ENCODE results near the gene TSPAN3. TPM values are rescaled to one million over a fixed set of nuclear protein-coding genes. Genes with fewer than 3 reads are reported as not detected.

The TSPAN3 gene
- total and polyA plus RNA-seq, 10 of the 15 experiments (the other 5 are each of a cell fraction or from before 2014, with no cell fraction given): 18.9 to 114 (median 57.2) TPM

- ATAC-seq (no peak), DNase-seq (ENCODE audit: low read depth, low spot score) (no peak), FAIRE-seq (no peak)
- Histone ChIP-seq H4K20me1 (ENCODE audit: control insufficient read depth, insufficient read depth) (no peaks in the 10 kb centered on the region), H3K36me3 (ENCODE audit: control insufficient read depth in 2 of 2, insufficient read depth in 2 of 2, low read length in 1 of 2) (no peaks in the 10 kb centered on the region), H3K27ac (ENCODE audit: control insufficient read depth, insufficient read depth) (no peak overlapping the region), H3K27me3 (replicated peaks in 1 of 2; ENCODE audit: control insufficient read depth in 2 of 2, insufficient read depth in 2 of 2, low read length in 1 of 2) (no peaks in the 10 kb centered on the region), H3K79me2 (ENCODE audit: control insufficient read depth, insufficient read depth, low read length) (peaks cover 3% of the 10 kb centered on the region; the same call in 1 of the 2 replicates), H3K4me1 (ENCODE audit: control insufficient read depth, insufficient read depth, low read length) (peaks cover 44% of the 10 kb centered on the region), H3K4me2 (ENCODE audit: control insufficient read depth, insufficient read depth) (no peak overlapping the region), H3K4me3 (no peak overlapping the region), H2AFZ (ENCODE audit: control insufficient read depth, low read depth, low read length) (no peak overlapping the region), H3K9ac (ENCODE audit: control insufficient read depth, insufficient read depth, low read length) (no peak overlapping the region), H3K9me3 (replicated peaks; ENCODE audit: control insufficient read depth, insufficient read depth, low read length) (no peaks in the 10 kb centered on the region)
- TF ChIP-seq CREM (IDR thresholded peaks at IDR 0.05; ENCODE audit: low read depth): no peak
- no peak for TF ChIP-seq PKNOX1 (IDR thresholded peaks at IDR 0.05)
- no peak for TF ChIP-seq POLR2AphosphoS2 (IDR thresholded peaks at IDR 0.05; ENCODE audit: low read depth, low read length)
- TF ChIP-seq RFX5 (IDR thresholded peaks at IDR 0.05; ENCODE audit: low read depth, low read length): no peak
- no peak for TF ChIP-seq BCL11A (IDR thresholded peaks at IDR 0.05; ENCODE audit: low read depth, low read length)
- TF ChIP-seq STAT3 (IDR thresholded peaks at IDR 0.05; ENCODE audit: low read depth, low read length): no peak
- TF ChIP-seq NR2C2 (IDR thresholded peaks at IDR 0.05; ENCODE audit: borderline replicate concordance, control insufficient read depth, insufficient read length, low read depth): no peak
- CTCF ChIA-PET: interaction anchor here (0.9 to 1.6 kb wide), 7 partner anchors 12 to 542 kb away, joined by 3 to 6 read pairs (median 3); no protein-coding TSS in a partner anchor
- no TSS peak for BruUV-seq (replicated peaks)
- RAD21 ChIA-PET (ENCODE audit: unreplicated experiment): interaction anchor here (1.2 to 1.6 kb wide), 3 partner anchors 12 to 180 kb away, joined by 3 to 5 read pairs (median 4); no protein-coding TSS in a partner anchor
- in situ Hi-C loops (cut with MboI) (no loop called here), intact Hi-C loops (cut with micrococcal nuclease; ENCODE audit: unreplicated experiment) (no loop called here)
- SMC1A ChIA-PET (ENCODE audit: uncharacterized antibody, unreplicated experiment): interaction anchor here (0.7 to 1.5 kb wide), 3 partner anchors 13 to 23 kb away, joined by 3 to 6 read pairs (median 3); no protein-coding TSS in a partner anchor
- WGBS (ENCODE audit: insufficient coverage, insufficient replicate concordance, low lambda C conversion rate, missing lambda C conversion rate): 94% methylated on average over 4 of the region's 4 CpGs
- POLR2A ChIA-PET: interaction anchor here (1.0 to 1.3 kb wide), 2 partner anchors 12 to 15 kb away, joined by 3 read pairs; no protein-coding TSS in a partner anchor
Measured at GRCh38 chr15:77001351-77001750, 69.6 kb downstream of the TSPAN3 start.
